GM10266 (cell line): ENCODE measurements around the gene CUL1.

ENCODE experiments used
- DNase-seq: peaks from one replicate; pipeline ENCODE4 v3.0.0; 2012; ENCODE audit errors: extremely low spot score
- CTCF ChIP-seq: IDR thresholded peaks from 2 replicates; pipeline ENCODE4 v1.5.1; 2012; ENCODE audit warnings: mild to moderate bottlenecking, low read depth; ENCODE audit not compliant: control insufficient read depth, insufficient read depth; ENCODE audit errors: missing control alignments

Gene CUL1

DNA sequence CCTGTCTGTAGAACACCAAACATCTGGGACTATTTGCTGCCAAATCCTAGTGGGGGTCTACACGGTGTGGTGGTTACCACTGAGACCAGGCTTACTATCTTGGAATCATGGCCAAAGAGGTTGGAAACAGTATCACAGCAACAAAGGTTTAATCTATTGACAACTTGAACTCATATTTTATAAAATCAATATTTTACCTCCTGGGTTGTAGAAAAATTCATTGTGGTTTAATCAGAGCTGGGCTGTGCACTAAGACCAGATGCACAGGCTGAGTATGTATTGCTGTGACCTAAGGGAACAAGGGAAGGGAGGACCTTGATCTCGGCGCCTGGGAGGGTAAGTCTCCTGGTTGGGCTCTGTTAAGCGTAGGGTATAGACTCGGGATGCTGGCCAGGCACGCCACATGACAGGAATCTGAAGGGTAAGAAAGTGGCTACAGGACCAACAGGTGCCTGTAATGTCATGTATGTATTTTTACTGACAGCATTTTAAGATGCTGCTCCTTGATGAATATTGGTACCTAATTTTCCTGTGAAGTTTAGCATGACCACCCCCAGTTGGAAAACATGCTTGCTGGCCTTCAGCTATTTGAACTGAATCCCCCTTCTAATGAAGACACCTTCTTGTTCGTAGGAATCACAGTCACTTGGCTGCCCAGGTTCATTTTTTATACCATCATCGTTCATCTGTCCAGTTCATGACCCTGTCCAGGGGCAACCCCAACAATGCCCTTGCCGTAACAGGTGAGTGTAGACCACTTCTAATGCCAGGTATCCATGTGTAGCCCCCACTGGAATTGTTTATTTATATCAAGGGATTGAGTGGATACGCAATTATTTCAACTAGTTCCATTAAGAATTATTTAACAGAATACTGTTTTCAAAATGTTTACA lies 105.9 kb downstream of the CUL1 start:
- TF ChIP-seq CTCF: no peak
- DNase-seq: no peak

DNA sequence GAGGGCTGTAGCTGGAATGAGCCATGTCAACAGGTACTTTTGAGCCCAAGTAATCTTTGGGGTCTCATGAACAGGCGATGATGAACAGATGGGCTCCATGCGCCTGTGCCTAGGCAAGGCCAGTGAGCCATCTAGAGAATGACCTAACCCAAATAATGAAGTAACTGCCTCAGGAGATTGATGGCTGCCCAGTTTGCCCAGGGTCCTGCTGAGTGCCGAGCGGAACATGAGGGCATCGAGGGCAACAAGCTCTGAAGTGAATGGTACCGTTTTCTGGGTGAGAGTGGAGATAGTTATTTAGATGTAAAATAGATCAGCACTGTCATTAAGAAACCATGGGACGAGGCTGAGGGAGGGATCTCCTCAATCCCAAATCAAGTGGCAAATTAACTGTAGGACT lies 107.5 kb downstream of the CUL1 start:
- no peak for TF ChIP-seq CTCF

GRCh38 chr7:148807436-148807835 lies 108.7 kb downstream of the CUL1 start:
- no peak for TF ChIP-seq CTCF
- DNase-seq: no peak

More for the DNA sequence above, 107.5 kb downstream of the CUL1 start:
- no peak for DNase-seq

GRCh38 chr7:148809856-148810255 lies 111.2 kb downstream of the CUL1 start:
- DNase-seq: no peak

DNA sequence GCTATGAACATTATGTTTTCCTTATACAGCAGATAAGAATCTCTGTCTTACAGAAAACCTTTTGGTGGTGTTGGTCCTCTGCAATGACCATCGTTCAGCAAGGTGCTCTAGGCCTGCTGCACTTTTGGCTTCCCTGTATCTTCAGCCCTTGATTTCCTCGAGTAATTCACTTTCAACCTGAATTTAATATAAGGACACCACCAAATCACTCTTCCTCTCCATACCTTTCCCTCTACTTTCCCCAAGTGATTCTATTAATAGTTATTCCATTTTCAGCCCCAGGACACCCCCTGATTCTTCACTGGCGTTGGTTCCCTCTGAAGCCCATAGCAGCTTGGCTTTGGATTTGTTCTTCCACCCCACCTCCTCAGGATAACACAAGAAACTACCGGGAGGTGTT lies 113.2 kb downstream of the CUL1 start:
- TF ChIP-seq CTCF: no peak
- no peak for DNase-seq

More at GRCh38 chr7:148809856-148810255, 111.2 kb downstream of the CUL1 start:
- no peak for TF ChIP-seq CTCF

- no peak for TF ChIP-seq CTCF
- no peak for DNase-seq
Observed at GRCh38 chr7:148813890-148814289, 115.2 kb downstream of the CUL1 start.

DNA sequence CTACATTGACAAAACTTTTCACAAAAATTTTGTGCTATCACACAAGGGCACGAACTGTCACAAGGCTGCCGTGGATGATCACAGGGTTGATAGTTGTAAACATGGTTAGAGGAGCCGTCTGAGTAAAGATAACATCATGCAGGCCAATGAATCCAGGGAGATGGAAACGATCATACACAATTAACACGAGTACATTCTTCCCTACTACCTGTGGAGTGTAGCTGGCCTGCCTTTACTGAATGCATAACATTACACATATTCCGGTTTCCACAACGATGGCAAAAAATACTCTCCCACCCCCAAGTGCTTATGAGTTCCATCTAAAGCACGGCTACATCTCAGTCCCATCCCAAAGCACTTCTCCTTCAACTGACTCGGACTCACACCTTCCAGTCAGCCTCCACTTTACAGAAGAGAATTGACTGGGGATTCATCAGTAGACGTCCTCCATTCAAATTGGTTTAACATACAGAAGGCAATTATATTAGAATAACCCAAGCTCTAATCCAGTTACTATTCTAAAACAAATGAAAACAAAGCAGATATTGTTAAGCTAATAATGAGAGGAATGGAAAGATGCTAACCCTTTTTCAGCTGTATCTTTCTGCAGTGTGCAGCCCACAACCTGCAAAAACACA lies 116.3 kb downstream of the CUL1 start:
- no peak for TF ChIP-seq CTCF
- no peak for DNase-seq
